Ovary (tissue), 3 donors: ENCODE results near the gene CDCA4.

Experiments
- CTCF ChIP-seq, 3 donors: fragments of 450-650 bp in 2 of 3; fragments of 200-600 bp in 1 of 3; IDR thresholded peaks; one replicate each; pipeline versions ENCODE4 v1.5.1 to v1.8.0; 2016 to 2022; ENCODE audit warnings: antibody characterized with exemption in 3 of 3, mild to moderate bottlenecking in 1 of 3
- EP300 ChIP-seq: sonication (generic); formaldehyde crosslinking; IDR thresholded peaks from one replicate; pipeline ENCODE4 v1.6.1; 2017; ENCODE audit warnings: antibody characterized with exemption
- donor health status: DM: no; HTN: no; CAD: no.

- TF ChIP-seq CTCF (IDR thresholded peaks at IDR 0.05): no peak
- TF ChIP-seq EP300: no peak
These were observed 40.7 kb upstream of the CDCA4 start for GRCh38 chr14:105061428-105062047.
